Measurements from ENCODE around the gene CDKL1. TPM values are rescaled to one million over a fixed set of nuclear protein-coding genes. Genes with fewer than 3 reads are reported as not detected.

Gene CDKL1
- total and polyA plus RNA-seq, 2 of the 13 experiments (the other 11 are each of a cell fraction or from before 2014, with no cell fraction given) = 4.4 to 5.1 TPM

DNA sequence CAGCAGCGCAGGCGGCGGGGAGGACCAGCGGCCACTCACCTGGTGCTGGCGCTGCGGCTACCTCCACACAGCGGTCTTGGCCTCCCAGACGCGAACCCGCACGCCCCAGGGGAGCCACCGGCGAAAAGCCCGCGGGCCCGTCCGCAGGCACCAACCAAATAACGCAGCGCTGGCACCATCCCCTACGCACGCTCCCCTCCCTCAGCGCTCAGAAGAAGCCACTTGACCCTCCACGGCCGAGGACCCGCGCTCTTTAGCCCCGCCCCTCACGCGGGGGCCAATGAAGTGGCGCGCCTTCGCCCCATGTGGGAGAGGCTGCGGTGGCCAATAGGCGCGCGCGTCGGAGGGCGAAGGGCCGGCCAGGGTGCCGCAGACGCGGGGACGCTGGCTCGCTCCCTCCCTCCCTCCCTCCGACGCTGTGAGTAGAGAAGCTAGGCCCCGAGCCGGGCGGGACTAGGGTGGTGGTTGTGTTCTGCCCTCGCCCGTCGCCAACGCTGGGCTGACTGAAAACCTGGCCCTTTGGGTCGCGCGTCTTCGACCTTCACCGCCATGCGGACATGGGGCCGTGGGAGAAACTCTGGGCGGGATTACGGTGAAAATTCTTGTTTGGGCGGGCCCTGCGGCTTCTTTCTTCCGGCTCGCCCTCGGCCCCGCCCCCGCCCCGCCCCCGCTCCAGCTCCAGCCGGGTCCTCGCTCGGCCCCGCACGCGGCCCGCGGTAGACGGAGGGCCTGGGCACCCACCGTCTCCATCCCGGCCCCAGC lies 84.5 kb downstream of the CDKL1 start, which contains the start of the genes DMAC2L and L2HGDH (continued):
- no peak for TF ChIP-seq KDM1A (CRISPR knock-in tag; IDR thresholded peaks at IDR 0.05)
- no peak for TF ChIP-seq RORA (CRISPR knock-in tag; IDR thresholded peaks at IDR 0.05)
- peak; percentile 95 for TF ChIP-seq GMEB1 (CRISPR knock-in tag; IDR thresholded peaks at IDR 0.05; ENCODE audit: borderline replicate concordance)
- no peak for TF ChIP-seq ZNF720 (CRISPR knock-in tag; IDR thresholded peaks at IDR 0.05)
- peak; percentile 97 for TF ChIP-seq MAX (IDR thresholded peaks at IDR 0.05)
- TF ChIP-seq KMT2A (CRISPR knock-in tag; IDR thresholded peaks at IDR 0.05) = peak; percentile 86
- TF ChIP-seq, protein P1, sequence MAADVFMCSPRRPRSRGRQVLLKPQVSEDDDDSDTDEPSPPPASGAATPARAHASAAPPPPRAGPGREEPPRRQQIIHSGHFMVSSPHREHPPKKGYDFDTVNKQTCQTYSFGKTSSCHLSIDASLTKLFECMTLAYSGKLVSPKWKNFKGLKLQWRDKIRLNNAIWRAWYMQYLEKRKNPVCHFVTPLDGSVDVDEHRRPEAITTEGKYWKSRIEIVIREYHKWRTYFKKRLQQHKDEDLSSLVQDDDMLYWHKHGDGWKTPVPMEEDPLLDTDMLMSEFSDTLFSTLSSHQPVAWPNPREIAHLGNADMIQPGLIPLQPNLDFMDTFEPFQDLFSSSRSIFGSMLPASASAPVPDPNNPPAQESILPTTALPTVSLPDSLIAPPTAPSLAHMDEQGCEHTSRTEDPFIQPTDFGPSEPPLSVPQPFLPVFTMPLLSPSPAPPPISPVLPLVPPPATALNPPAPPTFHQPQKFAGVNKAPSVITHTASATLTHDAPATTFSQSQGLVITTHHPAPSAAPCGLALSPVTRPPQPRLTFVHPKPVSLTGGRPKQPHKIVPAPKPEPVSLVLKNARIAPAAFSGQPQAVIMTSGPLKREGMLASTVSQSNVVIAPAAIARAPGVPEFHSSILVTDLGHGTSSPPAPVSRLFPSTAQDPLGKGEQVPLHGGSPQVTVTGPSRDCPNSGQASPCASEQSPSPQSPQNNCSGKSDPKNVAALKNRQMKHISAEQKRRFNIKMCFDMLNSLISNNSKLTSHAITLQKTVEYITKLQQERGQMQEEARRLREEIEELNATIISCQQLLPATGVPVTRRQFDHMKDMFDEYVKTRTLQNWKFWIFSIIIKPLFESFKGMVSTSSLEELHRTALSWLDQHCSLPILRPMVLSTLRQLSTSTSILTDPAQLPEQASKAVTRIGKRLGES (CRISPR knock-in tag; IDR thresholded peaks at IDR 0.05; ENCODE audit: borderline replicate concordance) = no peak
- TF ChIP-seq, protein P2, sequence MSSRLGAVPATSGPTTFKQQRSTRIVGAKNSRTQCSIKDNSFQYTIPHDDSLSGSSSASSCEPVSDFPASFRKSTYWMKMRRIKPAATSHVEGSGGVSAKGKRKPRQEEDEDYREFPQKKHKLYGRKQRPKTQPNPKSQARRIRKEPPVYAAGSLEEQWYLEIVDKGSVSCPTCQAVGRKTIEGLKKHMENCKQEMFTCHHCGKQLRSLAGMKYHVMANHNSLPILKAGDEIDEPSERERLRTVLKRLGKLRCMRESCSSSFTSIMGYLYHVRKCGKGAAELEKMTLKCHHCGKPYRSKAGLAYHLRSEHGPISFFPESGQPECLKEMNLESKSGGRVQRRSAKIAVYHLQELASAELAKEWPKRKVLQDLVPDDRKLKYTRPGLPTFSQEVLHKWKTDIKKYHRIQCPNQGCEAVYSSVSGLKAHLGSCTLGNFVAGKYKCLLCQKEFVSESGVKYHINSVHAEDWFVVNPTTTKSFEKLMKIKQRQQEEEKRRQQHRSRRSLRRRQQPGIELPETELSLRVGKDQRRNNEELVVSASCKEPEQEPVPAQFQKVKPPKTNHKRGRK (CRISPR knock-in tag; IDR thresholded peaks at IDR 0.05) = 0 out of 2 replicates have a peak, but pooled peaks have one; percentile 27
- peak; percentile 83 for TF ChIP-seq RBM39 (IDR thresholded peaks at IDR 0.05; ENCODE audit: low read depth, low read length, poor library complexity, severe bottlenecking)
- TF ChIP-seq TBL1XR1 (IDR thresholded peaks at IDR 0.05; ENCODE audit: borderline replicate concordance, low read length, partially characterized antibody) = no peak
- TF ChIP-seq NCOA1 (CRISPR knock-in tag; IDR thresholded peaks at IDR 0.05) = peak; percentile 31; the same call in 1 of the 2 replicates
- 0 out of 2 replicates have a peak, but pooled peaks have one; percentile 19 for TF ChIP-seq HOXD1 (CRISPR knock-in tag; IDR thresholded peaks at IDR 0.05)
- TF ChIP-seq ZFP62 (CRISPR knock-in tag; IDR thresholded peaks at IDR 0.05) = no peak
- TF ChIP-seq FOSL2 (CRISPR knock-in tag; IDR thresholded peaks at IDR 0.05) = peak; percentile 18; the same call in 1 of the 2 replicates
- TF ChIP-seq NBN (conservative IDR thresholded peaks at IDR 0.05) = no peak
- TF ChIP-seq KLF15 (CRISPR knock-in tag; IDR thresholded peaks at IDR 0.05; ENCODE audit: borderline replicate concordance) = peak; percentile 67; the same call in 1 of the 2 replicates
- peak; percentile 83 for TF ChIP-seq ZNF446 (CRISPR knock-in tag; IDR thresholded peaks at IDR 0.05)
- TF ChIP-seq TGIF2 (CRISPR knock-in tag; IDR thresholded peaks at IDR 0.05) = peak; percentile 33; the same call in 1 of the 2 replicates
- TF ChIP-seq SIN3A (IDR thresholded peaks at IDR 0.05; ENCODE audit: borderline replicate concordance, low read depth, low read length) = peak; percentile 81; the same call in 1 of the 2 replicates
- TF ChIP-seq KDM3A (CRISPR knock-in tag; IDR thresholded peaks at IDR 0.05; ENCODE audit: low read depth) = peak; percentile 49
- TF ChIP-seq ZNF430 (CRISPR knock-in tag; IDR thresholded peaks at IDR 0.05) = peak; percentile 90; the same call in 1 of the 2 replicates
- no peak for TF ChIP-seq EP300 (IDR thresholded peaks at IDR 0.05; ENCODE audit: low read depth in 2 of 2, low read length in 2 of 2)
- TF ChIP-seq EP300 (CRISPR knock-in tag; IDR thresholded peaks at IDR 0.05; ENCODE audit: borderline replicate concordance) = no peak
